GM21423 (cell line): ENCODE measurements around the gene BICDL1.
A peak's percentile ranks its signal among the peaks of the same experiment; 100 is the strongest.
"Not testable (repeated sequence)": the region's sequence is repeated elsewhere in the genome, so short reads cannot be mapped to it uniquely, and the experiment has no call there.

Source experiments
- ATAC-seq: cut with Tn5 transposase; IDR thresholded peaks from one replicate; pipeline ENCODE4 v1.9.1; 2021; ENCODE audit warnings: mild to moderate bottlenecking, moderate library complexity; ENCODE audit not compliant: unreplicated experiment

Gene BICDL1

GRCh38 chr12:119988472-119989360, at the start of gene BICDL1:
Gene BICDL1, plus strand, starts transcription at chr12:119989236. Its CDS starts 633 bp downstream, at chr12:119989869.
- peak; percentile 81 for ATAC-seq

- no peak for ATAC-seq
Observed at GRCh38 chr12:119940897-119941296, 48.1 kb upstream of the BICDL1 start.

DNA sequence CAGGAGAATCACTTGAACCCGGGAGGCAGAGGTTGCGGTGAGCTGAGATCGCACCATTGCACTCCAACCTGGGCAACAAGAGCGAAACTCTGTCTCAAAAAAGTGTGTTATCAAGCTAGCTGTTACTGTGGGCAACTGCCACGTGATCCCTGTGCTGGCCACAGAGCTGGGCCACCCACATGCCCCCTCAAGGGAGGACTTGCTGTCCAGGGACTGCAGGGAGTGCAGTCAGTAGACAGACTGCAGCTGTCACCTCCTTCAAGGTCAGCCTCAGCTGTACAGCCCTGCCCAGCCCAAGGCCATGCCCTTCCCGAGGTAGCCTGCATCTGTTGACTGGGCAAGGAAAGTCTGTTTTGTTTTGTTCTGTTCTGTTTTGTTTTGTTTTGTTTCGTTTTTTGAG, 46.6 kb upstream of the BICDL1 start:
- ATAC-seq: no peak

DNA sequence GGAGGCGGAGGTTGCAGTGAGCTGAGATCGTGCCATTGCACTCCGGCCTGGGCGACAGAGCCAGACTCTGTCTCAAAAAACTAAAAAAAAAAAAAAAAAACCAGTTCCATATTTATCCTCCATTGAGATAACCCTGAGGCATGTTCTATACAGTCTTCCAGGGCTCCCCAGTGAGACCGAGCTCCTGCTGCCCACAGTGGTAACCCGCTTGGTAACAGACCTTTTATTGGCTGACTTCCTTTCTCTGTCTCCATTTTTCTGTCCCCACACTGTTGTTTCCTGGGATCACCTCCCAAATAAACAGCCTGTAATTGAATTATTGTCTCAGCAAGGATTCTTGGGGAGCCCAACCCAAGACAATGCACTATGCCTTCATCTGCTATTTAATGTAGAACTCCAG, 42.8 kb upstream of the BICDL1 start:
- no peak for ATAC-seq

- no peak for ATAC-seq
Observed at GRCh38 chr12:119949145-119949544, 39.9 kb upstream of the BICDL1 start.

- ATAC-seq: no peak
Observed at GRCh38 chr12:119949594-119949993, 39.4 kb upstream of the BICDL1 start.

DNA sequence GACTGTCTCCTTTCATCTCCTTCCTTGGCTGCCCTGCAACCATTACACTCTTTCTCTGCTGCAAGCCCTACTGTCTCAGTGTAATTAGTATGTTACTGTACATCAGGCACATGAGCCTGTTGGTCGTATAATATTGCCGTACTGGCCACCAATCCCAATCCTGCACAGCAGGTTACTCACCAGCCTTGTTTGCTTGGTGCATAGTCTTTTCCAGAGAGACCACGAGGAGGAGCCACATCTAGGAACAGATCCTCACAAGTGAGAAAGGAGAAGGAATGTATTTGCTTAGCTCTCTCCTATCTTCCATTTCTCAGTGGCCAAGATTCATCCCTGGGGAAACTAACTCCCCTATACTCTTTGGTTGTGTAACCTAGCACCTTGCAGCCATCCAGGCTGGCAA, 33.0 kb upstream of the BICDL1 start:
- ATAC-seq: no peak

DNA sequence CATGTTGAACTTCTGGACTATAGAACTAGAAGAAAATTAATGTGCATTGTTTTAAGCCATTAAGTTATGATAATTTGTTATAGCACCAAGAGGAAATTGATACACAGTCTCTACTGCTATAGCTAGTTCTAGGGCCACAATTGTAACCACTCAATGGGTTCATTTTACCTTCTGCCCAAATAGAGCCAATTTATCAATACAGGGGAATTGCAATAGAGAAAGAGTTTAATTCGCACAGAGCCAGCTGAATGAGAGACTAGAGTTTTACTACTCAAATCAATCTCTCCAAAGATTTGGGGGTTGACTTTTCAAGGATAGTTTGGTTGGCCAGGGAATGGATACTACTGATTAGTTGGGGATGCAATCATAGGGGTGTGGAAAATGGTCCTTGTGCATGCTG, 31.9 kb upstream of the BICDL1 start:
- no peak for ATAC-seq

GRCh38 chr12:119959435-119959834, 29.6 kb upstream of the BICDL1 start:
- ATAC-seq: no peak

DNA sequence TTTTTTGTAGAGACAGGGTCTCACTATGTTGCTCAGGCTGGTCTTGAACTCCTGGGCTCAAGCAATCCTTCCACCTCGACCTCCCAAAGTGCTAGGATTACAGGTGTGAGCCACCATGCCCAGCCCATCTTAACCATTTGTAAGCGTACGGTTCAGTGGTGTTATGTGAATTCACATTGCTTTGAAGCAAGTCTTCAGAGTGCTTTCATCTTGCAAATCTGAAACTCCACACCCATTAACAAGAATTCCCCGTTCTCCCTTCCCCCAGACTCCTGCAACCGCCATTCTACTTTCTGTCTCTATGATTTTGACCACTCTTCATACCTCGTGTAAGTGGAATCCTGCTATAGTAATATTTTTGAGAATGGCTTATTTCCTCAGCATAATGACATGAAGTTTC, 24.9 kb upstream of the BICDL1 start:
- no peak for ATAC-seq

GRCh38 chr12:119964929-119965328, 24.1 kb upstream of the BICDL1 start:
- ATAC-seq: no peak

DNA sequence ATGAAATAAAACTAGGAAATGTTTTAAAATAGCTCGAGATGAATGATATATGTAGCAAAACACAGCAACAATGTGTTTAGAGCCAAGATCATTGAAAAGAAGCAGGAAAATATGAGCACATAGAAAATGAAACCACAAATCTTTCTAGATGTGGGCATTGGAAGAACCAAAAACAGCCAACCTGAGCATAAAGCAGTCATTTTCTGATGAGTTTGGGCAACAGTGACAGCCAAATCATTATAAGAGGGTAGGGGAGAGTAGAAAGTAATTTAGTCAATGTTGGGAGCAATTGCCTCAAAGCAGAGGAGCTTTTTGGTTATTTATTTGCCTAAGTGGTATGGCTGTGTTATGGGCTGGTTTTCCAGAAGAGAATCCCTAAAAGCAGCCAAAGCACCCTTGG, 8.8 kb upstream of the BICDL1 start:
- no peak for ATAC-seq

DNA sequence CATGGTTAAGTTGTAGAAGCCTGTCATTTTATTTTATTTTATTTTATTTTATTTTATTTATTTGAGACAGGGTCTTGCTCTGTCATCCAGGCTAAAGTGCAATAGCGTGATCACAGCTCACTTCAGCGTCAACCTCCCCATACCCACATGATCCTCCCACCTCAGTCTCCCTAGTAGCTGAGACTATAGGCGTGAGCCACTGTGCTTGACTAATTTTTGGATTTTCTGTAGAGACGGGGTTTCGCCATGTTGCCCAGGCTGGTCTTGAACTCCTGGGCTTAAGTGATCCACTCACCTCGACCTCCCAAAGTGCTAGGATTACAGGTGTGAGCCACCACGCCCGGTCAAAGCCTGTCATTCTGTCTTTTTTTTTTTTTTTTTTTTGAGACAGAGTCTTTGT, 8.3 kb upstream of the BICDL1 start:
- ATAC-seq: not testable (repeated sequence)

DNA sequence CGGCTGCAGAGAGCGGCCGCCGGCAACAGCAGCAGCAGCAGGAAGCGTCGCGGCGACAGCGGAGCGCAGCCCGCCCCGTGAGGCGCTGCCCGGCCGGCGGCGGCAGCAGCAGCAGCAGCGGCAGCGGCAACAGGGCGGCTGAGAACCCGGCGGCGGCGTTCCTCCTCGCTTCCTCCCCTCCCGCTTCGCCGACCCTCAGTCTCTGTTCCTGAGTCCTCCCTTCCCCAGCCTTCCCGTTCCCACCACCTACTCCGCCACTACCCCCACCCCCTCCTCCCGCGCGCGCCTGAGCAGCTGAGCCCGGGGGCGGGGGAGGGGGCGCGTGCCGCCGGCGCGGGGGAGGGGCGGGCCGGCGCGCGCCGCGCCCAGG, 310 bp downstream of the BICDL1 start:
- peak; percentile 3 for ATAC-seq

DNA sequence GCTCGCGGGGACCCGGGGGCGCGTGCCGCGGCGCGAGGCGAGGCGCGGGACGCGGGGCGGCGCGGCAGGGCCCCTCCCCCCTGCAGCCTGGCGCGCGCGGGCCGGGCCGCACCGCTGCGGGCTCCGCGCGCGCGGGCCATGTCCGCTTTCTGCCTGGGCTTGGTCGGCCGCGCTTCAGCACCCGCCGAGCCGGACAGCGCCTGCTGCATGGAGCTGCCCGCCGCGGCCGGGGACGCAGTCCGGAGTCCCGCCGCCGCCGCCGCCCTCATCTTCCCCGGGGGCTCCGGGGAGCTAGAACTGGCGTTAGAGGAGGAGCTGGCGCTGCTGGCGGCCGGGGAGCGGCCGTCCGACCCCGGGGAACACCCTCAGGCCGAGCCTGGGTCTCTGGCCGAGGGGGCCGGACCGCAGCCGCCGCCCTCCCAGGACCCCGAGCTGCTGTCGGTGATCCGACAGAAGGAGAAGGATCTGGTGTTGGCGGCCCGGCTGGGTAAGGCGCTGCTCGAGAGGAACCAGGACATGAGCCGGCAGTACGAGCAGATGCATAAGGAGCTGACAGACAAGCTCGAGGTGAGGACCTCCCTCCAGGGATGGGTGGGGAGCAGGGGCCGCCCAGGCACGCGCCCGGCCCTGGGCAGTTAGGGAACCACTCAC, 820 bp downstream of the BICDL1 start:
- peak; percentile 34 for ATAC-seq

DNA sequence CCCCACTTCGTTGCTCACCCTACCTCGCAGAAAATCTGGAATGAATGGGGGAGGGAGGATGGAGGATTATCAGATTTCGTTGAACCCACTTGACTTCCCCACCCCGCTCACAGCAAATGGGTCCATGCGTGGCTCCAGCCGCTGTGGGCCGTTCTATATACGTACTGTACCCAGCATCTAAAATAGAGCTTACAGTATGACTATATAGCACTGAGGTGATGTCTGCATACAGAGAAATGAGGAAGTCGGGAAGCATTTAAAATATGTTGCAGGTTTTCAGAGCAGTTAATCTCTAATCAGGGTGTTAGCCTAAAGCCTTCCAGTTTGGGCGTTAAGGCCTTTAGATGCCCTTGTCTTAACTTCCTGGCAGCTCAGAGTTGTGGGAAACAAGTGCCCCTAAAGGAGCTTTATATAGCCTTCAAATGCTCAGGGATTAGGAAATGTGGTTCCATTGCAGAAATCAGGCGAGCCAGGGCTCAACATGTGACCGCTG, 1.4 kb downstream of the BICDL1 start:
- ATAC-seq: no peak

GRCh38 chr12:119992129-119992705, 3.2 kb downstream of the BICDL1 start:
- no peak for ATAC-seq

DNA sequence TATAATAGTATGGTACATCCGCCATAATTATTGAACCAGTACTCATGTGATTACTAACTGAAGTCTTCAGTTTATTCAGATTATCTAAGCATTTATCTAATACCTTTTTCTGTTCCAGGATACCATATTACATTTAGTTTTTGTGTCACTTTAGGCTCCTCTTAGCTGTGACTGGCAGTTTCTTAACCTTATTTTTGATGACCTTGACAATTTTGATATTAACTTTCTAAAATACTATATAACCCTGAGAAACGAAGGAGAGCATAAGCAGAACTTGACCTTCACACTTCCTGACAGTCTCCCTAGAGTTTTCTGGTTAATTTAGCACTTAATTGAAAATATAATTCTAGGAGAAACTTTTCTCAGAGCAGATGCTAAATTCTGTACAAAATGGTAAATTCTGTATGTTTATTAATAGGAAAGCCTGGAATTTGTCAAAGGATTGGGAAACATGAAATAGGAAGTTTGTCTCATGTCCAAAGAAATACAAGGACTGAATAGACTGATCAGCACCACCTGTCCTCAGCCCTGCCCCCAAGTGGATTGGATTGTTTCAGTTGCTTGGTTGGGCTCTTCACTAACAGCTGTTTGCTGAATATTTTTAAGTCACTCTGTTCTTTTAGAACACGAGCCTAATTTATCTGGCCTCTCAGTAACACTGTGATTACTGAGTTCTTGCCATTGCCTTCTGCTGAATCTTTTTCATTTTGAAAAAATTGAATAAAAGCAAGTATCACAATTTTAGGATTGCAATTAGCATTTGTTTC, 6.0 kb downstream of the BICDL1 start:
- no peak for ATAC-seq

DNA sequence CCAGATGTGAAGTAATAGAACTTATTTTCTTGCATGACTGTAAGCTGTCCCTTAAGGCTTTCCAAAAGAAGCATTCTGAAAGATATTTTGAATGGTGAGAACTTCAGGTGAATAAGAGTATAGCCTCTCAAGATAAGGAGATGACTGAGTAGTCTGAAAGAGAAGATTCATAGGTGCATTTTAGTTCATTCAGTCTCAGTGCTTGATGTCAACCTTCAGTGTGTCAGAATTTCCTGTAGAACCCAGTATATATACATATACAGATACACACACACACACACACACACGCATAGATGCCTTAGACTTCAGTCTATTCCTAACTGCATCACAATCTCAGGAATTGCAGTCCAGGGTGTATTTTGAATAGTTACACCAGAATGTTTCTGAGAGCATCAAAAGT, 7.4 kb downstream of the BICDL1 start:
- ATAC-seq: no peak

DNA sequence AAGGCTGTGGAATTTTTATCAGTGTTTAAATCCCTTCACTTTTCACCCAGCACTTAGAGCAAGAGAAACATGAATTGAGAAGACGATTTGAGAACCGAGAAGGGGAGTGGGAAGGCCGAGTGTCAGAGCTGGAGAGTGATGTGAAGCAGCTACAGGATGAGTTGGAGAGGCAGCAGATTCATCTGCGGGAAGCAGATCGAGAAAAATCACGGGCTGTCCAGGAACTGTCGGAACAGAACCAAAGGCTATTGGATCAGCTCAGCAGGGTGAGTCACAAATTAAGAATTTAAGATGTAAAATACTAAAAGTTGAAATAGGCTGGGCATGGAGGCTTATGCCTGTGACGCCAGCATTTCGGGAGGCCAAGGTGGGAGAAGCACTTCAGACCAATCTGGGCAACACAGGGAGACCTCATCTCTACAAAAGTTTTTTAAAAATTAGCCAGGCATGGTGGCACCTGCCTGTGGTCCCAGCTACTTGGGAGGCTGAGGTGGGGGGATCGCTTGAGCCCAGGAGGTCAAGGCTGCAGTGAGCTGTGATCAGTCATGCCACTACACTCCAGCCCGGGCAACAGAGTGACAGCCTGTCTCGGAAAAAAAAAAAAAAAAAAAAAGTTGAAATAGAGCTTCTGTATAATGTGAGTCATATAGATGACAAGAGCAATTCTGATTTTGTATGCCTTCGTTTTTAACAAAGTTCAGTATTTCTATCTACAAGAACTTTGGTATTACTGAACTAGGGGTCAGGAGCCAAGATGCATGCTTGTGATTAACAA, 9.6 kb downstream of the BICDL1 start:
- ATAC-seq: no peak
